SKM-1 (cell line): ENCODE measurements around the gene HSPA2.

Source experiments
- DNase-seq: peaks from one replicate; lab custom pipeline; 2025; ENCODE audit not compliant: unreplicated experiment; lab: John Stamatoyannopoulos, UW

The HSPA2 gene

GRCh38 chr14:64540208-64541202 is at the start of gene HSPA2:
Gene HSPA2, plus strand, starts transcription at chr14:64540741. Its CDS starts 109 bp downstream, at chr14:64540850.
- peak; percentile 46 for DNase-seq

GRCh38 chr14:64491637-64492036 is 48.9 kb upstream of the HSPA2 start:
- no peak for DNase-seq

GRCh38 chr14:64493455-64493854 is 47.1 kb upstream of the HSPA2 start:
- DNase-seq = no peak

DNA sequence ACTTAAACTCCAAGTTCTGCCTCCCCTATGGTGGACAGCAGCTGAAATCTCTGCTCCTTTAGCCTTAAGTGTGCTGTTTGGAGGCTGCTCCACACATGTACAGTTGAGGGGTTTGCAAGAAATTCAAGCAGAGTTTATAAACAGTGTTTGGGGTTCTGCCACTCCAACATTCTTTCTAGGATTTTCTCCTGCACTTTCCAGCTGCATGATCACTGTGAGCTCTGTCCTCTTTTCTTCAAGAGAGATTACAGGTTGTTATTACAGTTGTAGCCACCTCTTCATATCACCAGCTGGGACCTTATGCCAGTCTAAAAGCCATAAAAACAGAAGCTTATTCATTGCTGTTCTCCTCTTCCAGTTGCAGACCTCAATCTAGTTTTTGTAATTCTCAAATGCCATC is 45.3 kb upstream of the HSPA2 start:
- DNase-seq = no peak

- no peak for DNase-seq
Measured at GRCh38 chr14:64496764-64497163, 43.8 kb upstream of the HSPA2 start.

DNA sequence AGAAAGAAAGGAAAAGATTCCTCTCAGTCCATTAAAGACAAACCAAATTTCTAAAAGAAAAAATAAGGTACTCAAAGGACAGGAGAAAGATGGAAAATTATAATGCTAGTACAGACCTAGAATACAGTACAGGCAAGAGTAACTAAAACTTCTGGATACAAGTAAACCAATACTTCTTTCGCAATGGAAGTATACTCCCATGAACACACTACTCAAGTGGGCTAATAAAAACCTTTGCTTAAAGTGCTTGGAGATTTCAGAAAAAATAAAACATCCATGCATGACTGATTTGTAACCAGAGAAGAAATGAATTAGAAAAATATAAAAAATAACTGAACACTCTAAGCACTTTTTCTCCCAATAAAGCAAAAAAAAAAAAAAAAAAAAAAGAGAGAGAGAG is 40.5 kb upstream of the HSPA2 start:
- DNase-seq = no peak

GRCh38 chr14:64501411-64502171 is 39.0 kb upstream of the HSPA2 start:
- no peak for DNase-seq

DNA sequence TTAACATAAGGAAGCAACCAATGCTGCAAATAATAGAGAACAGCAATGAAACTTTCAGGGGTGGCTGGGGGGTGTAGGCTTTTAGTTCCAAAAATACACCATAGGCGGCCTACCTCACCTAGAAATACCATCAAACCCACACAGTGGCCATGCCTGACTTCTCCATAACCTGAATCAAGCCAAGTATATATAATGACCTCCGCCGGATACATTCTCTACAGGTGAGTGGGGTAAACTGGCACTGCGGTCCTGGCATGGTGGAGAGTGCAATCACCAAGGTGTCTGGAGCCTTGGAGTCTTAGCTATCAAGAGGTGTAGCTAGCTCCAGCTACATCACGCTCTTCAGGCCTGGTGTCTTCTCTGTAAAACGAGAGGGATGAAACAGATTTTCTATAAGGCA is 38.1 kb upstream of the HSPA2 start:
- DNase-seq = no peak

GRCh38 chr14:64502887-64503433 is 37.6 kb upstream of the HSPA2 start:
- DNase-seq = no peak

- peak; percentile 6 for DNase-seq
Measured at GRCh38 chr14:64503434-64504309, 36.9 kb upstream of the HSPA2 start, which contains the start of gene ZBTB25. Gene ZBTB25, minus strand, starts transcription at chr14:64503838. Its CDS starts 13,305 bp downstream, at chr14:64490533.

DNA sequence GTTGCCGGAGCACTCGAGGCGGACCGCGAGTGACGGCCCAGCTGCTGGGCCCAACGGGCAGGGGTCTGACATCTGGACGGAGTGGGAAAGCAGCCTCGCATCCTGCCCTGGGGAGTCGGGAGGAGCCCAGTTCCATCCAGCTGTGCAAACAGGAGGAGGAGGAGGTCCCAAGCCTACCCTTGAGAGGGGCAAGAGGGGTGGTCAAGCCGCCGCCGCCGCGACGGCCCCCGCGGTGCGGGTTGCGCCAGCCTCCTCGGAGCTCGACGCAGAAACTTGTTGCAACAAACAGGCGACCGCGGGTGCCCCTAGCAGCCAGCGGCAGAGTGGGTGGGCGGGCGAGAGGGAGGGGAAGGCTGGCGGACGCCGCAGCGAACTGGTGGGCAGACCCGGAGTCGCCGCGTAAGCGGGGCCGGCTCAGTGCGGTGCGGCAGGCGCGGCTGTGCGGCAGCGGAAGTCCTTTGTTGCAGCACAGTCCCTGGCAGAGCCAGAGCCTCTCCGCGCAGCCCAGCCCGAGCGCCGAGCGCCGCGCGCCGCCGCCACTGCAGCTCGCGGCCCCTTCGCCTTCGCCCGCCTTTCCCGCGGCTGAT is 36.1 kb upstream of the HSPA2 start, which contains the start of gene ZBTB1:
Gene ZBTB1 (plus strand): TSS at position 461 of the 587 bp plus-strand sequence. CDS start 16,735 bp downstream, outside the sequence.
- DNase-seq = no peak

DNA sequence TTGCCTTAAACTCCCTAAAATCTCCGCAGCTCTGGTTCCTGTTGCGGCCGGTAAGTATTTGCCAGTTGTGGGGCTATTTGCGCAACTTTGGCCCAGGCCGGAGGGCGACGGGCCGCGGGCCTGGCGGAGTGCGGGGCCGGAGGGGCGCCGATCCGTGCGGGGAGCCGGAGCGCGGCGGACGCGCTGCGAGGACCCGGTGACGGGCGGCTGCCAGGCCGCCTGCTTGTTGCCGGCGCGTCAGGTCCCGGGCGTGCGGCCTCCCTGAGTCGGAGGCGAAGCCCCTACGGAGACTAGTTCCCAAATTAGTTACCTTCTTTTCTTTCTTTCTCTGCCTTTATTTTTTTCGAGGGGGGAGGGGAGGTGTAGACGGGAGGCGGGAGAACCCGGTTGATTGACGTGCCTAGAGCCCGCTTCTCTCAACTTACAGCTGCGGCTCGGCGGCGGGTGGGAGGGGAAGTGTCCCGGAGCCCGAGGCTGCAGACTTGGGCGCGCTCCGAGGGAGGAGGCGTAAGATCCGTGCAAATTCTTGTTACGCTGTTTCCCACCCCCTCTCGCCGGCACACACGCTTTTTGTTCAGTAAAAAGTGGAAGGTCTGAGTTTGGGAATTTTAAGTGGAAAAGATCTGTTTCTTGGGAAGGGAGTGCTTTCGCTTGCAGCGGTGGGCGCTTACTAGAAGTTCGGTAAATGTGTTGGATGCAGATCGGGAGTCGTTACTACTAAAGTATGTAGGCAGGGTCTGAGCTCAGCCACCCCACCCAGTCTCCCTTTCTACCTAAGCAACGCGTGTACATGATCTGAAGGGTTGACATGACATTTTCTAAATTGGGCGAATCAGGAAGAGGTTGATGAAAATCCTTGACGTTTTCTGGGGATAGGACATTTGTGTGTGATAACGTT is 35.4 kb upstream of the HSPA2 start:
- peak; percentile 43 for DNase-seq

DNA sequence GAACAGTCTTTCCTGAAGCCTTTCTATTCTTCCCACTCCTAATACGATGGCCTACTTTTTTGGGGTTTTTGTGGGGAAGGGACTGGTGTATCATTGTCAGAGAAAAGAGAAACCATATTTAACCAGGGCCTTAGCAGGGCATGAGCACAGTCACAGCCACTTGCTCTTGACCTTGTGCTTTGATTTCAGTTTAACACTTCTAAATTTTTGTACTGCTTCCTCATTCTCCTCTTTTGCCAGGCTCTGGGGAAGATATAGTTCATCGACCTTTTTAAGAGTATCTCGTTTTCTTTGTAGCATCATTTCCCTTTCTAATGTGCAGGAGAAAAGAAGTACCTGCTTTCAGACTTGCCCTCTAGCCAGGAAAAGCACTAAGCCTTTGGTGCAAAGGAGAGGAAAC is 33.8 kb upstream of the HSPA2 start:
- no peak for DNase-seq

DNA sequence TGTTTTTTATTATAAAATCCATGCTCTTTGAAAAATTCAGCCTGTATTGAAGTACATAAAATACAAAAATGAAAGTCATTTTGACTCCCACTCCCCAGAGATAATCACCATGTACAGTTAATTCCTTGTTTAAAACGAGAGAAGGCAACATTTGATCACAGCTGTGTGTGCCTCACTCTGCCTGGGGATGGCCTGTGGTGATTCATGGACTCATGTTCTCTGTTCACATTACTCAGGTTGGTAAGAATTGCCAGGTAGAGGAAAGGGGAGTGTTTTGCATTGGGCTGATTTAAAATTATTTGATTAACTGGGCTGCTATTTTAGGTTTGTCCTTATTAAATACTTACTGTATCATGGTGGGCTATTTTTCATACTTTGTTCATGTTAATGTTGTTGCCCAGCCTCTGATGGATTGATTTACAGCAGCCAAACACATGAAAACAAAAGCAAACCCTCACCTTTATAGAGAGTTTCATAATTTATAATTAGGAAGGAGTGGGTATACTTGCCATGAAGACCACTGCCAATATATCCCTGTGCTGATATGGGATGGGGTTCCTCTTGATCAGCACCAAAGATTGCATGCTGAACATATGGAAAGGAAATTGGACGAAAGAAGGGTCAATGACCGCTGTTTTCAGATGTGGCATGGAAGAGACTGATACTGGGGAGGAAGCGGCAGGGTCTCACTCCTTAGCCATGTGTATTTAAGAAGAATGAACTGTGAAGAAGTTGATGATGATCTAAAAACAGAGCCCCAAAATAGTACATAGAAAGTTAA is 33.0 kb upstream of the HSPA2 start:
- DNase-seq = no peak

GRCh38 chr14:64508215-64508776 is 32.2 kb upstream of the HSPA2 start:
- no peak for DNase-seq

DNA sequence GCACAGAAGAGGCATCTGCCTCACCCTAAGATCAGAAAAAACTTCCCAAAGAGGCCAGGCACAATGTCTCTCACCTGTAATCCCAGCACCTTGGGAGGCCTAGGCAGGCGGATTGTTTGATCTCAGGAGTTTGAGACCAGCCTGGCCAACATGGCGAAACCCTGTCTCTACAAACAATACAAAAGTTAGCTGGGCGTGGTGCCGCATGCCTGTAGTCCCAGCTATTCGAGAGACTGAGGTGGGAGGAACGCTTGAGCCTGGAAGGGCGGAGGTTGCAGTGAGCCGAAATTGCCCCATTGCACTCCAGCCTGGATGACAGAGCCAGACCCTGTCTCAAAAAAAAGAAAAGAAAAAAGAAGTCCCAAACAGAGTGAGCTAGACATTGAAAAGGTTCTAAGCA is 31.5 kb upstream of the HSPA2 start:
- DNase-seq = no peak

DNA sequence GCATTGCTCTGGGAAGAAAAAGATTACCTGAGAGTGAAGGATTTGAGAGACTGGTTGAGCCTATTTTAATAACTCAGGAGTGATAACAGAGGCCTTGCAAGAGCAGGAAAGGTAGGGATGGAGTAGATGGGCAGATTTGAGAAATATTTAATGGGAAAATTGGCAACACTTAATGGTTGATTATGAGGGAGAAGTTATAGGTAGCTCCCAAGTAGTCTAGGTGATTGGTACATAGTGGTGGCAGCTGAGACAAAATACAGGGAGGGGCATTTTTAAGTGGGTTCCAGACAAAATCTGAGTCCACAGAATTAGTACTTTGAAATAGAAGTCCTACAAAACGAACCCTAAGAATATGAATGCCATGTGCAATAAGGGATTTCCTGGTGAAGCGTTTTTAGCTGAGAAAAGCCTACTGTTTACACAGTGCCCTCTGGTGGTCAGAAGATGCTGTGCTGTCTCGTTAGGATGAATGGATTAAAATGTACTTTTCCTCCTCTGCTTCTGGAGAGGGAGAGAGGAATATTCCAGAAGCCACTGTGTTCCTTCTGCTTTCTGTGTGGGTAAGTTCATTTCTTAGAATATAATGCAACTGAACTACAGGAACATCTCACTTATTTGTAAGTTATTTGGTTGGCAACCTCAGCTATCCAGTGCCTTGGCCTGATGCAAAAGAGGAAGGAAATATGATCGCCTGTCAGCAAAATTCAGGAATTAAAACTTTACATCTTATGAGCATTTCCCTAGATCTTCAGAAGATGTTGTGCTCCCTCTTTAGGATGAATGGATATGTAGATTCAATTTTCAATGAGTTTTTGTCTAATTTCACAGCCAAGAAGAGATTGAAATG is 29.5 kb upstream of the HSPA2 start:
- DNase-seq = peak; percentile 23
